Neutrophil (primary cell): Measurements from ENCODE around the gene ATXN1.

ENCODE experiments used
- H3K27ac ChIP-seq: fragments of 200-600 bp; sonication (generic); 2 replicates; pipeline ENCODE4 v1.5.1; 2016; ENCODE audit warnings: mild to moderate bottlenecking, moderate library complexity
- H3K27me3 ChIP-seq: fragments of 200-600 bp; sonication (generic); 2 replicates; pipeline ENCODE4 v1.6.0; 2016; ENCODE audit warnings: mild to moderate bottlenecking
- H3K36me3 ChIP-seq: fragments of 200-600 bp; sonication (generic); 2 replicates; pipeline ENCODE4 v1.5.1; 2017
- H3K4me1 ChIP-seq, 2 experiments: fragments of 200-600 bp in 1 of 2; sonication (generic) in 1 of 2; 1 replicate in 1 of 2; 2 replicates in 1 of 2; pipeline versions ENCODE4 v1.5.1 to v1.6.1; 2013 to 2016; ENCODE audit warnings: low read depth in 1 of 2, low read length in 1 of 2, mild to moderate bottlenecking in 1 of 2, moderate library complexity in 1 of 2; ENCODE audit not compliant: control insufficient read depth in 1 of 2, insufficient read depth in 1 of 2
- H3K4me3 ChIP-seq, 2 experiments: fragments of 200-600 bp in 1 of 2; sonication (generic) in 1 of 2; 1 replicate in 1 of 2; 2 replicates in 1 of 2; pipeline ENCODE4 v1.5.1; 2013 to 2016; ENCODE audit warnings: low read depth in 1 of 2, low read length in 1 of 2, mild to moderate bottlenecking in 1 of 2, moderate library complexity in 1 of 2
- H3K9me3 ChIP-seq: fragments of 200-600 bp; sonication (generic); 2 replicates; pipeline ENCODE4 v1.5.1; 2016
- CTCF ChIP-seq: fragments of 200-600 bp; sonication (generic); IDR thresholded peaks from 2 replicates; pipeline ENCODE4 v1.5.1; 2016; ENCODE audit warnings: antibody characterized with exemption

ATXN1 gene

DNA sequence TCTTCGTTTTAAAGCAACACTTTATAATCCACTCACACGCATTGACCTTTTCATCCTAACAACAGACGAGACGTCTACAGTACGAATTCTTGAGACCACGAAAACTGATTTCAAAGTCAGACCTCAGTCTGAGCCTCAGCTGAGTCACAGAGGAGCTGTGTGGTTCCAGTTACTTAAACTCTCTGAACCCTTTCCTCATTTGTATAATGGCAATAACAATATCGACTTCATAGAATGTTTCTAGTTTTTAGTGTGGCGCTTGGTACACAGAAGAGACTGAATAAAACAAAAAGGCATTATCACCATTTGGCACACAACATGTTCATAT is 236.9 kb downstream of the ATXN1 start:
- TF ChIP-seq CTCF: no peak
- H3K9me3 ChIP-seq: no peaks in the 10 kb centered on the region
- H3K4me1 ChIP-seq: no peaks in the 10 kb centered on the region
- peaks cover 36% of the 10 kb centered on the region for H3K36me3 ChIP-seq
- H3K27ac ChIP-seq: no peak overlapping the region
- no peaks in the 10 kb centered on the region for H3K27me3 ChIP-seq
- H3K4me3 ChIP-seq: no peak overlapping the region

DNA sequence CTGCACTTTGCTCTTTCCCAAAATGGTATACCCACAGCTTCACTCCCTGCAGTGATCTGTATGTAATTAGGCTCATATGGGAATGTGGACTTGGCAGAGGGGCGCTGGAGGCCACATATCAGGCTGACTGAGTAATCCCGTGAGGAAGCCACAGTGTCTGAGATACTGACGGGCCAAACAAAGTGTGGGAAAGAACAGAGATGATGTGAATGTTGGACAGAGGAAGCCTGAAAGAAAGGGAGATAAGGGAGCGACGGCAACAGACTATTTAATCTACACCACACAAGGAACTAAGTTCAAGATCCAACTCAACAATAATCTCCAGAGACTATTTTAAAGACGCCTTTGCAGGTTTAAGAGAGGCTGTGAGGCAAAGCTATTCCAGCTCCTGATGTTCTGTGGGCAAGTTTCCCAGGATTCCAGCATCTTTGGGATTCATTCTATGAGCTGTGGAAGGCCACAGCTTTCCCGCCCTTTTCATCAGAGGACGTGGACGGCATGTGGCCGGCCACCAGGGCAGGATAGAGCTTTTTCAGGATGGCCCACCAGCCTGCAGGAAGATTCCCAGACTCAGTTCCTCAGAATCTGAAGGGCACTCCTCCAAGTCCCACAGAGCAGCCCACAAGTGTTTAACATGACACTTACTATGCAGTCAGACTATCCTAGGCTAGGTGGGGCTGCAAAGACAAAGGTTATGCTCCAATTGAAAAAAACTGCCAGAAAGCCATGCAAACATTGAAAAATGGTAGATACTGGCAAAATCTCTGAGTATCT is 237.5 kb downstream of the ATXN1 start:
- Histone ChIP-seq H3K27me3 (no peaks in the 10 kb centered on the region), H3K36me3 (peaks cover 34% of the 10 kb centered on the region), H3K4me3 (no peak overlapping the region), H3K4me1 (peaks cover 0 to 2% of the 10 kb centered on the region in 2 experiments), H3K27ac (no peak overlapping the region), H3K9me3 (no peaks in the 10 kb centered on the region)
- TF ChIP-seq CTCF: no peak

GRCh38 chr6:16522937-16523336 is 238.3 kb downstream of the ATXN1 start:
- H3K27ac ChIP-seq: no peak overlapping the region
- H3K36me3 ChIP-seq: peaks cover 34% of the 10 kb centered on the region
- no peak for TF ChIP-seq CTCF

GRCh38 chr6:16521528-16521927 is 239.7 kb downstream of the ATXN1 start:
- Histone ChIP-seq H3K4me3 (no peak overlapping the region), H3K9me3 (no peaks in the 10 kb centered on the region), H3K4me1 (peaks cover 12 to 15% of the 10 kb centered on the region in 2 experiments), H3K36me3 (peaks cover 34% of the 10 kb centered on the region), H3K27ac (no peak overlapping the region), H3K27me3 (no peaks in the 10 kb centered on the region)
- TF ChIP-seq CTCF: no peak

More at GRCh38 chr6:16522937-16523336, 238.3 kb downstream of the ATXN1 start:
- Histone ChIP-seq H3K9me3 (no peaks in the 10 kb centered on the region), H3K27me3 (no peaks in the 10 kb centered on the region), H3K4me1 (peaks cover 7 to 11% of the 10 kb centered on the region in 2 experiments), H3K4me3 (no peak overlapping the region)

DNA sequence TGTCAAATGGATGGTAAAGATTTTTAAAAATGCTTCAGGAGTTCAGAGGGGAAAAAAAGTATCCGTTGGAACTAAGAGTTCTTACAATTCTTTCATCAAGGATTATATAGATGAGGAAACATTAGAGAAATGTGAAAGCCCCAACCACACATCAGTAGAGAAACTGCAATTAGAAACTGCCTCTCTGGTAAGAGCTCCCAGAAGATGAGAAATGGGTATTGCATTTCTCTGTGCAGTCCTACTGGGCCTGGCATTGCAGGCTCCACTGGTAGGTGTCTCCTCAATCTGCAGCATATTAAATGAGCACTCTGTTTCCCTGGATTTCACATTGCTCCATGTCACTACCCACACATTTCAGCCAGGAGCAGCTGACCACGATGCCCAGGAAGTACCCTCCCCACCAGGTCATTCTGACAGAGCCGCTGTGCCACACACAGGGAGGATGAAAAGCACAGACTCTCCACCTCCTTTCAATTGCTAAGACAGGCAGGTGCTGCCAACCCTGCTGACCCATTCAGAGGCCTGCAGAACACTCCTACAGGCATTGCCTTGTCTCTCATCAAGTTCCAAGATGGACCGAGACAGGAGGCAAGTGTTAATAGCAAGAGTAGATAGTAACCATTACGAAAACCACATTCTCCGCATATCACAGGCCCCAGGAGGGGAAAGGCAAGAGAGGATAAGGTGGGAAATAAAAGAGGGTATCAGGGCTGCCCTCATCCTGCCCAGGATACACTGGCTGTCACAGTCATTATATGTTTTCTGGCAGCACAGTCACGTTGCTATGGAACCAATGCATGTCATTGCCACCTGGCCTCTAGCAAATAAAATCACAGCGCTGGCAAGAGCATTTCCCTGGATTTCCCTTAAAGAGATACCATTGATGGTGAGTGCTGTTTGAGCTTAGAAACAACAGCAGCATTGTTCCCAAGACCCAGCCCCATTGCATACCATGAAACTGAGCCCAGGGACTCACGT is 241.7 kb downstream of the ATXN1 start:
- H3K4me3 ChIP-seq: no peak overlapping the region
- H3K27ac ChIP-seq: no peak overlapping the region
- no peaks in the 10 kb centered on the region for H3K9me3 ChIP-seq
- peaks cover 12 to 15% of the 10 kb centered on the region in 2 experiments for H3K4me1 ChIP-seq
- H3K36me3 ChIP-seq: peaks cover 46% of the 10 kb centered on the region
- TF ChIP-seq CTCF: no peak
- H3K27me3 ChIP-seq: no peaks in the 10 kb centered on the region
